Prostate gland (tissue), 2 donors: Measurements from ENCODE around the gene PNMA1.

Experiments used
- POLR2AphosphoS5 ChIP-seq: sonication (generic); formaldehyde crosslinking; IDR thresholded peaks from one replicate; pipeline ENCODE4 v1.6.1; 2017; ENCODE audit warnings: antibody characterized with exemption
- TF ChIP-seq, protein P1 (sequence below), 4 experiments: fragments of 200-600 bp in 2 of 4; fragments of 450-650 bp in 2 of 4; sonication (generic) in 2 of 4; IDR thresholded peaks; 1 replicate in 3 of 4; 2 replicates in 1 of 4; pipeline ENCODE4 v1.5.1; 2016 to 2019; ENCODE audit warnings: antibody characterized with exemption in 4 of 4, mild to moderate bottlenecking in 2 of 4, moderate library complexity in 2 of 4

DNA sequence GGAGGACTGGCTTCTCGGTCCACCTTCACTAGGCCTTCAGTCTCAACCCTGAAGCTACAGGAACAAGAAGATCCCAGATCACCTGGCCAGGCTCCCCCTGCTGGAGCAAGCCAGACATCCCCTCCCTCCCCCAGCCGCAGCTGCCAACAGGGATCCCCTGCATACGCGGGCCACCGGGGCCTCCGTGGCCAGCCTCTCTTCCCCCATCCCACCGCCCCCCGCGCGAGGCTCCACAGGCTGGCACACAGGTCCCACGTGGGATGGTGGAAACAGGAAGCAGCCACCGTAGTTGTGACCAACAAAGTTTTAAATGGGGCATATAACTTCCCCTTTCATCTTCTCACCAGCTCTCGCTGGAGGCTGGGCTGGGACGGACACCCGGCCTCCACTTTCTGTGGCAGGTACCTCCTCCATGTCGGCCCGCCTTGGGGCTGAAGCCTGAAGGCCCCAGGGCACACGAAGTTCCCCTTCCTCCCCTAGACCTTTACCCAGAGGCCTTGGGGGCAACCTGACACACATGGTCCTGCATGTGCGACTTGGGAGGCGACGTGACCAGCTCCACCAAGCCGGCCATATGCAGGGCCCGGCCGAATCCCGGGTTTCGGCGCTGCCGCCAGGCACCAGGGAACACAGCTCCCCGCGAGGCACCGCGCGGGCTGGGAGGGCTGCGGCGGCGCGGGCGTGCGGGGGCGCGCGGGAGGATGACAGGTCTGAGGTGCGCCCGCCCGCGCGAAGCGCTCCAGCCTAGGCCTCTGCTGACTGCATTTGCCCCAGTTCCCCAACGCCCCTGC, 44.4 kb upstream of the PNMA1 start:
- TF ChIP-seq, protein P1, sequence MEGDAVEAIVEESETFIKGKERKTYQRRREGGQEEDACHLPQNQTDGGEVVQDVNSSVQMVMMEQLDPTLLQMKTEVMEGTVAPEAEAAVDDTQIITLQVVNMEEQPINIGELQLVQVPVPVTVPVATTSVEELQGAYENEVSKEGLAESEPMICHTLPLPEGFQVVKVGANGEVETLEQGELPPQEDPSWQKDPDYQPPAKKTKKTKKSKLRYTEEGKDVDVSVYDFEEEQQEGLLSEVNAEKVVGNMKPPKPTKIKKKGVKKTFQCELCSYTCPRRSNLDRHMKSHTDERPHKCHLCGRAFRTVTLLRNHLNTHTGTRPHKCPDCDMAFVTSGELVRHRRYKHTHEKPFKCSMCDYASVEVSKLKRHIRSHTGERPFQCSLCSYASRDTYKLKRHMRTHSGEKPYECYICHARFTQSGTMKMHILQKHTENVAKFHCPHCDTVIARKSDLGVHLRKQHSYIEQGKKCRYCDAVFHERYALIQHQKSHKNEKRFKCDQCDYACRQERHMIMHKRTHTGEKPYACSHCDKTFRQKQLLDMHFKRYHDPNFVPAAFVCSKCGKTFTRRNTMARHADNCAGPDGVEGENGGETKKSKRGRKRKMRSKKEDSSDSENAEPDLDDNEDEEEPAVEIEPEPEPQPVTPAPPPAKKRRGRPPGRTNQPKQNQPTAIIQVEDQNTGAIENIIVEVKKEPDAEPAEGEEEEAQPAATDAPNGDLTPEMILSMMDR (IDR thresholded peaks at IDR 0.05) = peak in 3 of 4 experiments; percentile 52 to 67 (median 66)
- peak; percentile 41 for TF ChIP-seq POLR2AphosphoS5
